Transverse colon (tissue), 4 donors: ENCODE measurements around the gene ERP44. TPM values are rescaled to one million over a fixed set of nuclear protein-coding genes. Genes with fewer than 3 reads are reported as not detected.

ENCODE experiments used
- DNase-seq: peaks from one replicate; pipeline ENCODE4 v3.0.0-alpha.2; 2019
- H3K27ac ChIP-seq, 4 donors: fragments of 200-600 bp; sonication (generic); 2 replicates each; pipeline ENCODE4 v1.5.1; 2016 to 2018; ENCODE audit warnings: inconsistent platforms in 4 of 4
- H3K27me3 ChIP-seq: fragments of 200-600 bp; sonication (generic); 2 replicates; pipeline ENCODE4 v1.5.1; 2017; ENCODE audit warnings: inconsistent platforms
- H3K36me3 ChIP-seq, 4 donors: fragments of 200-600 bp; sonication (generic); 2 replicates each; pipeline ENCODE4 v1.5.1; 2017 to 2019; ENCODE audit warnings: inconsistent platforms in 4 of 4
- H3K4me1 ChIP-seq, 4 donors: fragments of 200-600 bp; sonication (generic); 2 replicates each; pipeline ENCODE4 v1.5.1; 2017 to 2020; ENCODE audit warnings: inconsistent platforms in 4 of 4
- H3K4me3 ChIP-seq, 4 donors: fragments of 200-600 bp; sonication (generic); 1 replicate in 1 of 4; 2 replicates in 3 of 4; pipeline versions ENCODE4 v1.5.1 to v1.6.1; 2017 to 2019; ENCODE audit warnings: inconsistent platforms in 4 of 4
- H3K9me3 ChIP-seq, 2 donors: fragments of 200-600 bp; sonication (generic); 2 replicates each; pipeline ENCODE4 v1.5.1; 2017 to 2019; ENCODE audit warnings: inconsistent platforms in 2 of 2
- EP300 ChIP-seq: sonication (generic); formaldehyde crosslinking; IDR thresholded peaks from one replicate; pipeline ENCODE4 v1.6.1; 2017; ENCODE audit warnings: antibody characterized with exemption, low read depth
- POLR2A ChIP-seq: fragments of 450-650 bp; IDR thresholded peaks from one replicate; pipeline ENCODE4 v1.6.1; 2016; ENCODE audit warnings: antibody characterized with exemption, mild to moderate bottlenecking, moderate library complexity
- POLR2AphosphoS5 ChIP-seq, 3 donors: sonication (generic); formaldehyde crosslinking; IDR thresholded peaks; one replicate each; pipeline ENCODE4 v1.6.1; 2016; ENCODE audit warnings: antibody characterized with exemption in 3 of 3
- WGBS, 2 donors: methylation state at CpG; one replicate each; pipeline ENCODE4 v1.1.5; 2018; ENCODE audit warnings: low coverage in 1 of 2; 5-methylcytosine and 5-hydroxymethylcytosine counted together
- in situ Hi-C, 4 donors: fragments of 200-750 bp; cut with MboI; loops; one replicate each; pipeline versions ENCODE4 v1.15.0 to v1.15.1; 2017; ENCODE audit warnings: low sequenced_read_pairs in 3 of 4, low pct_ligation_motif_present in 1 of 4, low pct_unique_long_range_greater_than_20kb in 1 of 4
- intact Hi-C: fragments of 100-400 bp; cut with DNase I; formaldehyde crosslinking; loops from one replicate; pipeline ENCODE4 v1.15.1; 2023; ENCODE audit warnings: low total_unique reads
- total RNA-seq, 4 donors: library from RNA; depleted of rRNA; stranded (reverse); fragments of >200 nt; gene quantifications; one replicate each; pipeline ENCODE4 v1.1.0, GENCODE V29; 2016
- TF ChIP-seq, protein P1 (sequence below), 5 experiments: fragments of 200-600 bp in 3 of 5; fragments of 450-650 bp in 2 of 5; sonication (generic) in 3 of 5; IDR thresholded peaks; 1 replicate in 2 of 5; 2 replicates in 3 of 5; pipeline ENCODE4 v1.5.1; 2016 to 2017; ENCODE audit warnings: antibody characterized with exemption in 5 of 5, inconsistent platforms in 3 of 5, mild to moderate bottlenecking in 2 of 5, moderate library complexity in 1 of 5

ERP44 gene
- total RNA-seq, 4 donors from 2014 or later: 7.8 to 18.7 (median 16.4) TPM

DNA sequence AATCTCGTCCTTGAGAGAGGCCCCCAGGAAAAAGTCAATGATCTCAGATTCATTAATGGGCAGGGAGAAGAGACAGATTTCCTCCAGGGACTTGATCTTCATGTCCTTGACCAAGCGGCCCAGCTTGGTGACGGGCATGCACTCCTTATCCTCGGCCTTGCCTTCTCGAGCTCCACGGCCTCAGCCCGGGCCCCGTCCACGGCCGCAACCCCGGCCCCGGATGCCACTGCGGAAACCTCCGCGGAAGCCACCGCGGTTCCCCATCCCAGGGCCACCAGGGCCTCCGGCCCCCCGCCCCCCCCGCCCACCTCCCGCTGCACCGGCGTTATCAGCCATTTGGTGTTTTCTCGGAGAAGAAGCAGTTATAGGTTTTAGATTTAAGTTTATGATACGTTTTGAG, 18.5 kb upstream of the ERP44 start:
- TF ChIP-seq EP300: no peak
- TF ChIP-seq POLR2AphosphoS5 (IDR thresholded peaks at IDR 0.05): no peak
- TF ChIP-seq, protein P1, sequence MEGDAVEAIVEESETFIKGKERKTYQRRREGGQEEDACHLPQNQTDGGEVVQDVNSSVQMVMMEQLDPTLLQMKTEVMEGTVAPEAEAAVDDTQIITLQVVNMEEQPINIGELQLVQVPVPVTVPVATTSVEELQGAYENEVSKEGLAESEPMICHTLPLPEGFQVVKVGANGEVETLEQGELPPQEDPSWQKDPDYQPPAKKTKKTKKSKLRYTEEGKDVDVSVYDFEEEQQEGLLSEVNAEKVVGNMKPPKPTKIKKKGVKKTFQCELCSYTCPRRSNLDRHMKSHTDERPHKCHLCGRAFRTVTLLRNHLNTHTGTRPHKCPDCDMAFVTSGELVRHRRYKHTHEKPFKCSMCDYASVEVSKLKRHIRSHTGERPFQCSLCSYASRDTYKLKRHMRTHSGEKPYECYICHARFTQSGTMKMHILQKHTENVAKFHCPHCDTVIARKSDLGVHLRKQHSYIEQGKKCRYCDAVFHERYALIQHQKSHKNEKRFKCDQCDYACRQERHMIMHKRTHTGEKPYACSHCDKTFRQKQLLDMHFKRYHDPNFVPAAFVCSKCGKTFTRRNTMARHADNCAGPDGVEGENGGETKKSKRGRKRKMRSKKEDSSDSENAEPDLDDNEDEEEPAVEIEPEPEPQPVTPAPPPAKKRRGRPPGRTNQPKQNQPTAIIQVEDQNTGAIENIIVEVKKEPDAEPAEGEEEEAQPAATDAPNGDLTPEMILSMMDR (IDR thresholded peaks at IDR 0.05): no peak
- TF ChIP-seq POLR2A: no peak
- Histone ChIP-seq H3K27ac (no peak overlapping the region), H3K27me3 (no peaks in the 10 kb centered on the region), H3K4me1 (no peaks in the 10 kb centered on the region), H3K36me3 (no peaks in the 10 kb centered on the region), H3K4me3 (no peak overlapping the region), H3K9me3 (no peaks in the 10 kb centered on the region)
- WGBS, 2 donors: 97 to 100% methylated on average over 1 to 25 of the region's 25 CpGs
- no peak for DNase-seq
- in situ Hi-C loops: no loop called here
- intact Hi-C loops: no loop called here

DNA sequence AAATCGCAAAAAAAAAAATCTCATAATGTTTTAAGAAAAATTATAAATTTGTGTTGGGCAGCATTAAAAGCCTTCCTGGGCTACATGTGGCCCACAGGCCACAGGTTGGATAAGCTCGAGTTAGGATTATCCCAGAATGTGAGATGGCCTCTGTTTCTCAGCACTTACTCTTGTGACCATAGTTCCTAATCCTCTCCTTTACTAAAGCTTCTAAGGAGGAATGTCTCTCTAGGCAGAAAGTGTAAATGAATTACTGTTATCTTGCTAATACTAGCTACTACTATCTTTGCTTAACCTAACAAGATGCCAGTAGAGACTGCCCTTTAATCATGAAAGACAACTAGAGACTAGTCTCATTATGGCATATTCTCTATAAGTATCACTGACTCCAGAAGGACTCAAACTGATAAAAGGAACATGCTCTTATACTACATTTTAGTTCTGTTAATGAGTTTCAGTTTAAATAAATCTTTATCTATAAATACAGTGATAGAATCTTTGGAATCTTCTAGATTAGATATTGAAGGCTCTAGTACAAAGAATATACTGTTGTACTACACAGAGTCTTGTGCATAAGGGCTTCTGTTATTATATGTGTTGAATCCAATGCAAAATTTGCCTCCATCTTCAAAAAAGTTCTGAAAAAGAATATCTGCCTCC, 14.0 kb upstream of the ERP44 start:
- H3K27ac ChIP-seq: no peak overlapping the region
- no peaks in the 10 kb centered on the region for H3K9me3 ChIP-seq
- no peak for DNase-seq
- TF ChIP-seq, protein P1 (IDR thresholded peaks at IDR 0.05): no peak
- TF ChIP-seq POLR2AphosphoS5 (IDR thresholded peaks at IDR 0.05): no peak
- TF ChIP-seq EP300: no peak
- TF ChIP-seq POLR2A: no peak
- 89 to 98% methylated on average over 1 to 2 of the region's 2 CpGs for WGBS, 2 donors
- in situ Hi-C loops: no loop called here
- no peaks in the 10 kb centered on the region for H3K27me3 ChIP-seq
- no peaks in the 10 kb centered on the region for H3K36me3 ChIP-seq
- intact Hi-C loops: no loop called here
- peaks cover 0 to 7% (median 3%) of the 10 kb centered on the region in 4 donors for H3K4me1 ChIP-seq
- H3K4me3 ChIP-seq: no peak overlapping the region

DNA sequence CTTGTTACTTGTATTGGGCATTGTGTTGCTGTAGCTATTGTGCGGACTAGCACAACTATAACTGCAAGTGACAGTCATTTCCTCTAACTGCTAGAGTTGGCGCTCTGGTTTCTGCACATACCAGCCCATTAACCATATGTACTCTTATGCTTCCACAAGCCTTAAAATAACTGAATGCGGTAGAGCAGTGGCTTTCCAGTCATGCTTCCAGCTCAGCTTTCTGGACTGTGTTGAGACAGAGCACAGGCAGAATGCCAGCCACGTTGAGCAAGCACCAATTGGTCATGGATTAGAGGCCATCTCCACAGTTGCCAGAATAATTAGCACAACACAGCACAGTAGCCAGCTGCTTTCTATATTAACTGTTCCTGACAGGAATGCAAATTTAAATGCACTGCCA, 12.4 kb upstream of the ERP44 start:
- peaks cover 0 to 13% (median 2%) of the 10 kb centered on the region in 4 donors for H3K36me3 ChIP-seq
- in situ Hi-C loops (no loop called here), intact Hi-C loops (no loop called here)
- DNase-seq: peak; percentile 59
- peaks cover 0 to 7% (median 3%) of the 10 kb centered on the region in 4 donors for H3K4me1 ChIP-seq
- H3K27me3 ChIP-seq: no peaks in the 10 kb centered on the region
- H3K9me3 ChIP-seq: no peaks in the 10 kb centered on the region
- WGBS, 2 donors: 63 to 100% methylated on average over 1 to 4 of the region's 4 CpGs
- no peak overlapping the region for H3K4me3 ChIP-seq
- TF ChIP-seq POLR2AphosphoS5 (IDR thresholded peaks at IDR 0.05) (no peak), EP300 (no peak), POLR2A (no peak)
- TF ChIP-seq, protein P1 (IDR thresholded peaks at IDR 0.05): no peak
- peak overlapping the region in 3 of 4 donors; percentile 5 to 37 (median 27) for H3K27ac ChIP-seq

DNA sequence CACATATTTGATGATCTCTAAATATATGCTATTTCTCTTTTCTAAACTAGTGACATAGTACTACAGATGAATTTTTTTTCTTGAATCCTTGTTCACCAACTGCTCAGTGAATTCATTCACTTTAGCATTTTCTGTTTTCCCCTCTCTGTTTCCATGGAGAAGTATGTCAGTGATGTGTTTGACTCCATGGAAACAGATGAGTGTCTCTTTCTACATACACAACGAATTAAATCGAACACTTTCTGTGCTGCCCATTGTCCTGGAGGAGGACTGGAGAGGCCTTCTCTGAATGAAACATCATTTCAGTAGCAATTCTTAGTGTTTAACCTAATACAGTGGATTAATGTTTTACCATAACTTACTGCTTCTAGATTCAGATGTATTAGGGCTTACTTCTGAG, 9.8 kb upstream of the ERP44 start:
- in situ Hi-C loops: no loop called here
- Histone ChIP-seq H3K27me3 (no peaks in the 10 kb centered on the region), H3K36me3 (peaks cover 0 to 32% (median 8%) of the 10 kb centered on the region in 4 donors), H3K27ac (no peak overlapping the region), H3K9me3 (no peaks in the 10 kb centered on the region), H3K4me1 (peaks cover 0 to 7% (median 3%) of the 10 kb centered on the region in 4 donors), H3K4me3 (no peak overlapping the region)
- DNase-seq: no peak
- 64 to 67% methylated on average over 2 of the region's 2 CpGs for WGBS, 2 donors
- TF ChIP-seq POLR2AphosphoS5 (IDR thresholded peaks at IDR 0.05) (no peak), EP300 (no peak), POLR2A (no peak)
- TF ChIP-seq, protein P1 (IDR thresholded peaks at IDR 0.05): no peak
- intact Hi-C loops: no loop called here
